ENCODE data around the gene FOXO3. TPM values are rescaled to one million over a fixed set of nuclear protein-coding genes. Genes with fewer than 3 reads are reported as not detected.

Gene FOXO3
- total RNA-seq, 1 donor from 2014 or later = 91.5 TPM

GRCh38 chr6:108579328-108579721 is 18.6 kb downstream of the FOXO3 start:
- no peak for TF ChIP-seq CTCF (IDR thresholded peaks at IDR 0.05)
- H3K36me3 ChIP-seq = peaks cover 6% of the 10 kb centered on the region in 2 donors
- intact Hi-C loops (cut with DNase I) = no loop called here
- H3K27ac ChIP-seq = peak overlapping the region; percentile 40 to 67
- peaks cover 35 to 89% of the 10 kb centered on the region in 2 donors for H3K4me1 ChIP-seq
- no peak overlapping the region for H3K4me3 ChIP-seq
- DNase-seq (ENCODE audit: low spot score in 2 of 2) = no peak
- no peaks in the 10 kb centered on the region for H3K27me3 ChIP-seq
- H3K9me3 ChIP-seq = no peaks in the 10 kb centered on the region

- Histone ChIP-seq H3K9me3 (no peaks in the 10 kb centered on the region), H3K4me1 (peaks cover 40 to 88% of the 10 kb centered on the region in 2 donors), H3K36me3 (peaks cover 6% of the 10 kb centered on the region in 2 donors), H3K4me3 (peak overlapping the region in 1 of 2 donors; percentile 3), H3K27ac (peak overlapping the region; percentile 47 to 67), H3K27me3 (no peaks in the 10 kb centered on the region)
- no peak for DNase-seq (ENCODE audit: low spot score in 2 of 2)
- intact Hi-C loops (cut with DNase I) = no loop called here
- TF ChIP-seq CTCF (IDR thresholded peaks at IDR 0.05) = no peak
Measured at GRCh38 chr6:108580646-108581045, 19.9 kb downstream of the FOXO3 start.

GRCh38 chr6:108581237-108581931 is 20.7 kb downstream of the FOXO3 start:
- DNase-seq (ENCODE audit: low spot score in 2 of 2) = no peak
- Histone ChIP-seq H3K27me3 (no peaks in the 10 kb centered on the region), H3K4me1 (peaks cover 44 to 88% of the 10 kb centered on the region in 2 donors), H3K36me3 (peaks cover 6% of the 10 kb centered on the region in 2 donors), H3K27ac (peak overlapping the region; percentile 47 to 67), H3K9me3 (no peaks in the 10 kb centered on the region), H3K4me3 (peak overlapping the region; percentile 3 to 31)
- TF ChIP-seq CTCF (IDR thresholded peaks at IDR 0.05) = no peak
- intact Hi-C loops (cut with DNase I) = no loop called here

- TF ChIP-seq CTCF (IDR thresholded peaks at IDR 0.05) = no peak
- Histone ChIP-seq H3K27ac (peak overlapping the region; percentile 47 to 67), H3K27me3 (no peaks in the 10 kb centered on the region), H3K9me3 (no peaks in the 10 kb centered on the region), H3K4me1 (peaks cover 40 to 88% of the 10 kb centered on the region in 2 donors), H3K36me3 (peaks cover 6% of the 10 kb centered on the region in 2 donors), H3K4me3 (peak overlapping the region; percentile 3 to 31)
- DNase-seq (ENCODE audit: low spot score in 2 of 2) = no peak
- intact Hi-C loops (cut with DNase I) = no loop called here
Measured at GRCh38 chr6:108581932-108582475, 21.3 kb downstream of the FOXO3 start.

- DNase-seq (ENCODE audit: low spot score in 2 of 2) = no peak
- no peaks in the 10 kb centered on the region for H3K27me3 ChIP-seq
- H3K9me3 ChIP-seq = no peaks in the 10 kb centered on the region
- H3K36me3 ChIP-seq = peaks cover 6% of the 10 kb centered on the region in 2 donors
- intact Hi-C loops (cut with DNase I) = no loop called here
- peaks cover 46 to 89% of the 10 kb centered on the region in 2 donors for H3K4me1 ChIP-seq
- peak overlapping the region in 1 of 2 donors; percentile 31 for H3K4me3 ChIP-seq
- H3K27ac ChIP-seq = peak overlapping the region; percentile 47 to 67
- no peak for TF ChIP-seq CTCF (IDR thresholded peaks at IDR 0.05)
Measured at GRCh38 chr6:108582618-108583017, 21.9 kb downstream of the FOXO3 start.
